Measurements from ENCODE around the gene ERBB4.

GRCh38 chr2:212264187-212264586 lies 274.4 kb downstream of the ERBB4 start:
- TF ChIP-seq REST (IDR thresholded peaks at IDR 0.05; ENCODE audit: insufficient read depth in 1 of 2, low read depth in 2 of 2, low read length in 1 of 2) (no peak), CTCF (IDR thresholded peaks at IDR 0.05) (no peak), TCF7L2 (IDR thresholded peaks at IDR 0.05; ENCODE audit: low read depth, low read length) (no peak), SIN3A (IDR thresholded peaks at IDR 0.05; ENCODE audit: borderline replicate concordance, insufficient read depth, low read depth, low read length) (no peak)
